Prostate gland (tissue), 2 donors: ENCODE data around the gene KANK4. TPM values are rescaled to one million over a fixed set of nuclear protein-coding genes. Genes with fewer than 3 reads are reported as not detected.

Experiments used
- DNase-seq: peaks from one replicate; pipeline ENCODE4 v3.0.0-alpha.2; 2019; ENCODE audit warnings: low spot score
- H3K27ac ChIP-seq, 2 donors: fragments of 200-600 bp; sonication (generic); 2 replicates each; pipeline ENCODE4 v1.5.1; 2017 to 2019
- H3K27me3 ChIP-seq: fragments of 200-600 bp; sonication (generic); replicated peaks from 2 replicates; pipeline ENCODE4 v1.5.1; 2019; ENCODE audit not compliant: insufficient read depth
- H3K36me3 ChIP-seq, 2 donors: fragments of 200-600 bp; sonication (generic); 1 replicate in 1 of 2; 2 replicates in 1 of 2; pipeline versions ENCODE4 v1.5.1 to v1.8.1; 2017 to 2019
- H3K4me1 ChIP-seq: fragments of 200-600 bp; sonication (generic); replicated peaks from 2 replicates; pipeline ENCODE4 v1.5.1; 2019
- H3K4me3 ChIP-seq, 2 donors: fragments of 200-600 bp; sonication (generic); 2 replicates each; pipeline ENCODE4 v1.5.1; 2017 to 2019
- H3K9me3 ChIP-seq: fragments of 200-600 bp; sonication (generic); 2 replicates; pipeline ENCODE4 v1.5.1; 2017
- CTCF ChIP-seq, 4 experiments: fragments of 200-600 bp in 2 of 4; fragments of 450-650 bp in 2 of 4; sonication (generic) in 2 of 4; IDR thresholded peaks; 1 replicate in 3 of 4; 2 replicates in 1 of 4; pipeline ENCODE4 v1.5.1; 2016 to 2019; ENCODE audit warnings: antibody characterized with exemption in 4 of 4, mild to moderate bottlenecking in 2 of 4, moderate library complexity in 2 of 4
- POLR2A ChIP-seq: fragments of 450-650 bp; IDR thresholded peaks from one replicate; pipeline ENCODE4 v1.6.1; 2016; ENCODE audit warnings: antibody characterized with exemption, mild to moderate bottlenecking
- POLR2AphosphoS5 ChIP-seq: sonication (generic); formaldehyde crosslinking; IDR thresholded peaks from one replicate; pipeline ENCODE4 v1.6.1; 2017; ENCODE audit warnings: antibody characterized with exemption
- WGBS: methylation state at CpG from one replicate; pipeline ENCODE4 v1.1.5; 2018; 5-methylcytosine and 5-hydroxymethylcytosine counted together
- intact Hi-C: fragments of 100-400 bp; cut with DNase I; formaldehyde crosslinking; loops from one replicate; pipeline ENCODE4 v1.14.2; 2022
- total RNA-seq, 2 donors: library from RNA; depleted of rRNA; stranded (reverse); fragments of >200 nt; gene quantifications; one replicate each; pipeline ENCODE4 v1.1.0, GENCODE V29; 2016

Gene KANK4
- total RNA-seq, result 1 to 10 TPM; 6.1 to 6.8 TPM

GRCh38 chr1:62318756-62319544 is at the start of gene KANK4:
TSS of gene KANK4 (minus strand) at chr1:62319434. CDS start at chr1:62281564, 37,870 bp downstream.
- Histone ChIP-seq H3K9me3 (no peaks in the 10 kb centered on the region), H3K27me3 (peaks cover 6% of the 10 kb centered on the region), H3K27ac (peak within 1 kb of the TSS; percentile 15 to 40), H3K4me1 (peaks cover 4% of the 10 kb centered on the region), H3K4me3 (peak within 1 kb of the TSS; percentile 26 to 33), H3K36me3 (no peaks in the 10 kb centered on the region)
- WGBS, result 0% methylated on average over 22 of the region's 84 CpGs
- DNase-seq, result no peak
- intact Hi-C loops, result no loop called here
- TF ChIP-seq POLR2A, result no peak
- TF ChIP-seq POLR2AphosphoS5, result no peak
- no peak for TF ChIP-seq CTCF (IDR thresholded peaks at IDR 0.05)

- Histone ChIP-seq H3K9me3 (no peaks in the 10 kb centered on the region), H3K4me1 (no peaks in the 10 kb centered on the region), H3K27me3 (no peaks in the 10 kb centered on the region), H3K27ac (no peak overlapping the region), H3K36me3 (no peaks in the 10 kb centered on the region), H3K4me3 (no peak overlapping the region)
- no peak for DNase-seq
- intact Hi-C loops, result no loop called here
- 75% methylated on average over 6 of the region's 6 CpGs for WGBS
- TF ChIP-seq POLR2A (no peak), POLR2AphosphoS5 (no peak), CTCF (IDR thresholded peaks at IDR 0.05) (no peak)
Observed at GRCh38 chr1:62368989-62369388, 49.8 kb upstream of the KANK4 start.

- no peak for DNase-seq
- no peak overlapping the region for H3K4me3 ChIP-seq
Observed at GRCh38 chr1:62367005-62367557, 47.8 kb upstream of the KANK4 start.

GRCh38 chr1:62364721-62365120 is 45.5 kb upstream of the KANK4 start:
- intact Hi-C loops, result no loop called here
- Histone ChIP-seq H3K4me1 (no peaks in the 10 kb centered on the region), H3K9me3 (no peaks in the 10 kb centered on the region), H3K27ac (no peak overlapping the region), H3K27me3 (no peaks in the 10 kb centered on the region), H3K4me3 (no peak overlapping the region), H3K36me3 (no peaks in the 10 kb centered on the region)
- no peak for TF ChIP-seq POLR2AphosphoS5
- no peak for TF ChIP-seq CTCF (IDR thresholded peaks at IDR 0.05)
- TF ChIP-seq POLR2A, result no peak
- DNase-seq, result no peak

More at GRCh38 chr1:62367005-62367557, 47.8 kb upstream of the KANK4 start:
- H3K36me3 ChIP-seq, result no peaks in the 10 kb centered on the region
- H3K27ac ChIP-seq, result no peak overlapping the region
- no peaks in the 10 kb centered on the region for H3K9me3 ChIP-seq
- WGBS, result 89% methylated on average over 7 of the region's 7 CpGs
- TF ChIP-seq POLR2AphosphoS5 (no peak), POLR2A (no peak), CTCF (IDR thresholded peaks at IDR 0.05) (no peak)
- no peaks in the 10 kb centered on the region for H3K4me1 ChIP-seq
- intact Hi-C loops, result no loop called here
- H3K27me3 ChIP-seq, result no peaks in the 10 kb centered on the region

- Histone ChIP-seq H3K27ac (no peak overlapping the region), H3K4me1 (no peaks in the 10 kb centered on the region), H3K4me3 (no peak overlapping the region), H3K27me3 (no peaks in the 10 kb centered on the region), H3K9me3 (no peaks in the 10 kb centered on the region), H3K36me3 (no peaks in the 10 kb centered on the region)
- no peak for DNase-seq
- 71% methylated on average over 3 of the region's 3 CpGs for WGBS
- intact Hi-C loops, result no loop called here
- TF ChIP-seq CTCF (IDR thresholded peaks at IDR 0.05) (no peak), POLR2A (no peak), POLR2AphosphoS5 (no peak)
Observed at GRCh38 chr1:62362926-62363325, 43.7 kb upstream of the KANK4 start.
